Measurements from ENCODE around the gene TAMALIN.

TAMALIN gene

DNA sequence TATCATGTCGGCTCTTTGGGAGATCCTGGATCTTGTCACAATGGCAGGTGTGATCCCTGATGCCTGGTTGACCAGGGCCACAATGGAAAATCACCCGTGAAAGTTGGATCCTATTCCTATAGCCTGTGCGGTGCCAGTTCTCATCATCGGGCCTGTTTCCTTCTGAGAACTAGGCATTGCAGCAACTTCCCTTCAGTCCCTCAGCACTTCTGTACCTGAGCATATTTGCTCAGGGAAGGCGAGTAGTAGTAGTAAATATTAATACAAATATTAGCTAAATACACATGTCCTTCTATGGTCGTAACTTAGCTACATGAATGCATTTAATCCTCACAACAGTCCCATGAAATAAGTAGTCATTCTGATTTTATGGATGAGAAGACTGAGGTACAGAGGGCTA lies 22.1 kb upstream of the TAMALIN start:
- no peaks in the 10 kb centered on the region for H3K9me3 ChIP-seq (replicated peaks; ENCODE audit: insufficient read depth, low read length)
- TF ChIP-seq CTCF (IDR thresholded peaks at IDR 0.05; ENCODE audit: low read length) = no peak
- no peak for TF ChIP-seq EZH2 (optimal IDR thresholded peaks at IDR 0.05; ENCODE audit: low read depth, low read length)
- no peak for TF ChIP-seq EZH2phosphoT487 (IDR thresholded peaks at IDR 0.05; ENCODE audit: low read length)
- no peak overlapping the region for H2AFZ ChIP-seq (ENCODE audit: low read length)
- H4K20me1 ChIP-seq (ENCODE audit: insufficient read depth, low read length) = no peaks in the 10 kb centered on the region
- no peak overlapping the region for H3K9ac ChIP-seq (ENCODE audit: low read length)
- H3K27me3 ChIP-seq (replicated peaks; ENCODE audit: insufficient read depth, low read length) = no peaks in the 10 kb centered on the region
- no peaks in the 10 kb centered on the region for H3K9me2 ChIP-seq (replicated peaks; ENCODE audit: insufficient read depth, low read length)
- H3K4me1 ChIP-seq (ENCODE audit: low read length) = no peaks in the 10 kb centered on the region
- H3K4me3 ChIP-seq (ENCODE audit: low read length) = no peak overlapping the region
- no peaks in the 10 kb centered on the region for H3F3A ChIP-seq (ENCODE audit: insufficient read depth, low read length)
- H3K4me2 ChIP-seq (ENCODE audit: low read depth, low read length) = no peak overlapping the region
- no peaks in the 10 kb centered on the region for H3K36me3 ChIP-seq (replicated peaks; ENCODE audit: insufficient read depth, low read length)
- no peak for DNase-seq
- no peaks in the 10 kb centered on the region for H3K79me2 ChIP-seq (ENCODE audit: low read length)
- no peak overlapping the region for H3K27ac ChIP-seq (ENCODE audit: low read length)

DNA sequence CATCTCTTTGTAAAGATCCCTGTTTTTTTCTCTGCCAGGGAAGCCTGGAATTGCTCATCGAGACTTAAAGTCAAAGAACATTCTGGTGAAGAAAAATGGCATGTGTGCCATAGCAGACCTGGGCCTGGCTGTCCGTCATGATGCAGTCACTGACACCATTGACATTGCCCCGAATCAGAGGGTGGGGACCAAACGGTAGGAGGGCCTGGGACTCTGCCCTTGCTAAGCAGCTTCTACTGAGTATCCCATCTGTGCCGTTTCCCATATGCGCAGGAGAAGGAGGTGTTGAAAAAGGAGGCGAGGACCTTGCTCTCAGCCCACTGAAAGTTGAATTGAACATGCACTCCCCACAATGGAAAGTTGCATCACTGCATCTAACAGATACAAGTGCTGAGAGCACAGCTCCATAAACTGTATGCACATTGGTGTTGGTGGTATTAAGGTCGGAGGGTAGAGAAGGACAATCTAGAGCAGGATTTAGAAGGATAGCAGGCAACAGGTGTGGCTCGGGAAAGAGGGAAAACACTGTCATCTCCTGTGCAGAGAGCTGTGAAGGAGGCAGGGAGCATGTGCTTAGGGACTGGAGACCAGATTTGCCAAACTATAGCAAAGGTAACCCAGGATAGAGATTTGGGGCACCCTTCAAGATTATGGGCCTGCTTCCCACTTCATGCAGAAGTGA lies 21.5 kb upstream of the TAMALIN start:
- H3K36me3 ChIP-seq (replicated peaks; ENCODE audit: insufficient read depth, low read length) = no peaks in the 10 kb centered on the region
- H3K79me2 ChIP-seq (ENCODE audit: low read length) = no peaks in the 10 kb centered on the region
- no peaks in the 10 kb centered on the region for H4K20me1 ChIP-seq (ENCODE audit: insufficient read depth, low read length)
- no peak overlapping the region for H3K4me2 ChIP-seq (ENCODE audit: low read depth, low read length)
- H3K9ac ChIP-seq (ENCODE audit: low read length) = no peak overlapping the region
- no peaks in the 10 kb centered on the region for H3K9me2 ChIP-seq (replicated peaks; ENCODE audit: insufficient read depth, low read length)
- H3K9me3 ChIP-seq (replicated peaks; ENCODE audit: insufficient read depth, low read length) = no peaks in the 10 kb centered on the region
- H3K27me3 ChIP-seq (replicated peaks; ENCODE audit: insufficient read depth, low read length) = no peaks in the 10 kb centered on the region
- no peak overlapping the region for H3K27ac ChIP-seq (ENCODE audit: low read length)
- no peak overlapping the region for H3K4me3 ChIP-seq (ENCODE audit: low read length)
- DNase-seq = no peak
- TF ChIP-seq EZH2 (optimal IDR thresholded peaks at IDR 0.05; ENCODE audit: low read depth, low read length) (no peak), CTCF (IDR thresholded peaks at IDR 0.05; ENCODE audit: low read length) (no peak), EZH2phosphoT487 (IDR thresholded peaks at IDR 0.05; ENCODE audit: low read length) (no peak)
- H3K4me1 ChIP-seq (ENCODE audit: low read length) = no peaks in the 10 kb centered on the region
- no peaks in the 10 kb centered on the region for H3F3A ChIP-seq (ENCODE audit: insufficient read depth, low read length)
- no peak overlapping the region for H2AFZ ChIP-seq (ENCODE audit: low read length)

GRCh38 chr12:51986834-51987233 lies 19.9 kb upstream of the TAMALIN start:
- Histone ChIP-seq H3K36me3 (replicated peaks; ENCODE audit: insufficient read depth, low read length) (no peaks in the 10 kb centered on the region), H3K4me3 (ENCODE audit: low read length) (no peak overlapping the region), H3K9me3 (replicated peaks; ENCODE audit: insufficient read depth, low read length) (no peaks in the 10 kb centered on the region), H3K4me1 (ENCODE audit: low read length) (no peaks in the 10 kb centered on the region), H3K9me2 (replicated peaks; ENCODE audit: insufficient read depth, low read length) (no peaks in the 10 kb centered on the region), H4K20me1 (ENCODE audit: insufficient read depth, low read length) (no peaks in the 10 kb centered on the region), H3K9ac (ENCODE audit: low read length) (no peak overlapping the region), H2AFZ (ENCODE audit: low read length) (no peak overlapping the region), H3K4me2 (ENCODE audit: low read depth, low read length) (no peak overlapping the region), H3F3A (ENCODE audit: insufficient read depth, low read length) (no peaks in the 10 kb centered on the region), H3K27ac (ENCODE audit: low read length) (no peak overlapping the region), H3K79me2 (ENCODE audit: low read length) (no peaks in the 10 kb centered on the region), H3K27me3 (replicated peaks; ENCODE audit: insufficient read depth, low read length) (no peaks in the 10 kb centered on the region)
- no peak for TF ChIP-seq EZH2phosphoT487 (IDR thresholded peaks at IDR 0.05; ENCODE audit: low read length)
- TF ChIP-seq EZH2 (optimal IDR thresholded peaks at IDR 0.05; ENCODE audit: low read depth, low read length) = no peak
- TF ChIP-seq CTCF (IDR thresholded peaks at IDR 0.05; ENCODE audit: low read length) = no peak
- DNase-seq = no peak

Data from MM.1S (cell line).